PFSK-1 (cell line): ENCODE measurements around the gene DAB1.

Source experiments
- FOXP2 ChIP-seq: optimal IDR thresholded peaks from 2 replicates; pipeline ENCODE3; 2011; ENCODE audit warnings: borderline replicate concordance, control low read depth, inconsistent platforms; ENCODE audit not compliant: insufficient read depth; ENCODE audit errors: extremely low read length, extremely low read depth
- TAF1 ChIP-seq: IDR thresholded peaks from 2 replicates; pipeline ENCODE4 v1.6.1; 2012; ENCODE audit warnings: low read length, control low read depth, borderline replicate concordance; ENCODE audit not compliant: insufficient read depth
- TF ChIP-seq, protein P1 (sequence below), 2 experiments: IDR thresholded peaks; 2 replicates each; pipeline versions ENCODE4 v1.6.1 to v1.8.0; 2011 to 2012; ENCODE audit warnings: low read depth in 2 of 2, low read length in 2 of 2, control low read depth in 1 of 2, inconsistent platforms in 1 of 2, mild to moderate bottlenecking in 1 of 2, moderate library complexity in 1 of 2; ENCODE audit not compliant: insufficient read depth in 1 of 2

DNA sequence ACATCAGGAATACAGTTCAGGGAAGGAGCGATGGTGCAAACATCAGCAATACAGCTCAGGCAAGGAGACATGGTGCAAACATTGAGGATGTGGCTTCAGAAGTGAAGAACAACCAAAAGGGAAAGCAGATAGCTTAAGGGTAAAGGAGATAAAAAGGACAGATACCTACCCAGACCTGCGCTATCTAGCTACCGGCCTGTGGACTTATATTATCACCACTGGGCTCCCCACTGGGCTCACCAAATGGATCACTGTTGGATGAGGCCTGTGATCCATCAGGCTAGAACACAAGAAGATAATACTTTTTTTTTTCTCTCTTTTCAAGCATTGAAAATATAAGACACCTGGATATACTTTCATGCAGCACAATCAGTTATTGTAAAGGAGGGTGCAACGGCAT is 413.3 kb downstream of the DAB1 start:
- no peak for TF ChIP-seq FOXP2
- TF ChIP-seq, protein P1, sequence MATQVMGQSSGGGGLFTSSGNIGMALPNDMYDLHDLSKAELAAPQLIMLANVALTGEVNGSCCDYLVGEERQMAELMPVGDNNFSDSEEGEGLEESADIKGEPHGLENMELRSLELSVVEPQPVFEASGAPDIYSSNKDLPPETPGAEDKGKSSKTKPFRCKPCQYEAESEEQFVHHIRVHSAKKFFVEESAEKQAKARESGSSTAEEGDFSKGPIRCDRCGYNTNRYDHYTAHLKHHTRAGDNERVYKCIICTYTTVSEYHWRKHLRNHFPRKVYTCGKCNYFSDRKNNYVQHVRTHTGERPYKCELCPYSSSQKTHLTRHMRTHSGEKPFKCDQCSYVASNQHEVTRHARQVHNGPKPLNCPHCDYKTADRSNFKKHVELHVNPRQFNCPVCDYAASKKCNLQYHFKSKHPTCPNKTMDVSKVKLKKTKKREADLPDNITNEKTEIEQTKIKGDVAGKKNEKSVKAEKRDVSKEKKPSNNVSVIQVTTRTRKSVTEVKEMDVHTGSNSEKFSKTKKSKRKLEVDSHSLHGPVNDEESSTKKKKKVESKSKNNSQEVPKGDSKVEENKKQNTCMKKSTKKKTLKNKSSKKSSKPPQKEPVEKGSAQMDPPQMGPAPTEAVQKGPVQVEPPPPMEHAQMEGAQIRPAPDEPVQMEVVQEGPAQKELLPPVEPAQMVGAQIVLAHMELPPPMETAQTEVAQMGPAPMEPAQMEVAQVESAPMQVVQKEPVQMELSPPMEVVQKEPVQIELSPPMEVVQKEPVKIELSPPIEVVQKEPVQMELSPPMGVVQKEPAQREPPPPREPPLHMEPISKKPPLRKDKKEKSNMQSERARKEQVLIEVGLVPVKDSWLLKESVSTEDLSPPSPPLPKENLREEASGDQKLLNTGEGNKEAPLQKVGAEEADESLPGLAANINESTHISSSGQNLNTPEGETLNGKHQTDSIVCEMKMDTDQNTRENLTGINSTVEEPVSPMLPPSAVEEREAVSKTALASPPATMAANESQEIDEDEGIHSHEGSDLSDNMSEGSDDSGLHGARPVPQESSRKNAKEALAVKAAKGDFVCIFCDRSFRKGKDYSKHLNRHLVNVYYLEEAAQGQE (IDR thresholded peaks at IDR 0.05; ENCODE audit: insufficient read depth in 1 of 2, low read depth in 2 of 2, low read length in 2 of 2): no peak
- no peak for TF ChIP-seq TAF1
